ENCODE results near the gene SCARB1.

DNA sequence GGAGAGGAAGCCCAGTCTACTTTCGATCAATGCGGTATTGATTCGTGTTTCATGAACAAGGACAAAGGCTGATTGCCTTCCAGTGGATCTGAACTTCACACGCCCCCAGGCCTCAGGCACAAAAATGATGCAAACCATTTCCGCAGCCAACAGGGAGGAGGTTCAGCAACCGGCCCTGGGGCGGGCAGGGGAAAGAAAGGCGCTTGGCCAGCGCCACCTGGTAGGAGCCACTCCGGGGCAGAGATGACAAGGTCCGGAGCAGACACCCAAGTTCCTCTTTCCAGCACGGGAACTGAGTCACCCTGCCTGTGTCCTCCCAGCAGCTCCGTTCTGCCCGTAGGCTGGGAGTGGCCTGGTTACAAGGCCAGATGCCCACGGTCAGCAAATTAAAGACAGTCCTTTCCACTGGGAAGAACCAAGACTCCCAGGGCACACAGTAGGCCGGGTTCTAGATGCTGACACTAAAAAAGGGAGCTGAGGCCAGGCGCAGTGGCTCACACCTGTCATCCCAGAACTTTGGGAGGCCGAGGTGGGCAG is 136.3 kb downstream of the SCARB1 start:
- TF ChIP-seq RBBP5 (IDR thresholded peaks at IDR 0.05; ENCODE audit: borderline replicate concordance, insufficient read depth, low read length, poor library complexity, severe bottlenecking) (no peak), POLR2A (conservative IDR thresholded peaks at IDR 0.05) (no peak), ILK (tag; IDR thresholded peaks at IDR 0.05; ENCODE audit: borderline replicate concordance, low read depth) (no peak)
- TF ChIP-seq, protein P1, sequence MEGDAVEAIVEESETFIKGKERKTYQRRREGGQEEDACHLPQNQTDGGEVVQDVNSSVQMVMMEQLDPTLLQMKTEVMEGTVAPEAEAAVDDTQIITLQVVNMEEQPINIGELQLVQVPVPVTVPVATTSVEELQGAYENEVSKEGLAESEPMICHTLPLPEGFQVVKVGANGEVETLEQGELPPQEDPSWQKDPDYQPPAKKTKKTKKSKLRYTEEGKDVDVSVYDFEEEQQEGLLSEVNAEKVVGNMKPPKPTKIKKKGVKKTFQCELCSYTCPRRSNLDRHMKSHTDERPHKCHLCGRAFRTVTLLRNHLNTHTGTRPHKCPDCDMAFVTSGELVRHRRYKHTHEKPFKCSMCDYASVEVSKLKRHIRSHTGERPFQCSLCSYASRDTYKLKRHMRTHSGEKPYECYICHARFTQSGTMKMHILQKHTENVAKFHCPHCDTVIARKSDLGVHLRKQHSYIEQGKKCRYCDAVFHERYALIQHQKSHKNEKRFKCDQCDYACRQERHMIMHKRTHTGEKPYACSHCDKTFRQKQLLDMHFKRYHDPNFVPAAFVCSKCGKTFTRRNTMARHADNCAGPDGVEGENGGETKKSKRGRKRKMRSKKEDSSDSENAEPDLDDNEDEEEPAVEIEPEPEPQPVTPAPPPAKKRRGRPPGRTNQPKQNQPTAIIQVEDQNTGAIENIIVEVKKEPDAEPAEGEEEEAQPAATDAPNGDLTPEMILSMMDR (IDR thresholded peaks at IDR 0.05 in 2 of 3, conservative IDR thresholded peaks at IDR 0.05 in 1 of 3; ENCODE audit: insufficient read depth in 2 of 3, low read depth in 1 of 3, low read length in 3 of 3) = peak in 1 of 3 experiments; percentile 10; a peak in 1 of 6 replicates
